Glomerular endothelial cell (primary cell): ENCODE measurements around the gene FSCN2. TPM values are rescaled to one million over a fixed set of nuclear protein-coding genes. Genes with fewer than 3 reads are reported as not detected.

Experiments used
- DNase-seq: peaks from one replicate; pipeline ENCODE4 v3.0.0-alpha.2; 2011; ENCODE audit warnings: low read depth, low spot score; ENCODE audit errors: extremely low read depth
- total RNA-seq: library from RNA; depleted of rRNA; stranded (reverse); fragments of >200 nt; gene quantifications from 2 replicates; pipeline ENCODE4 v1.2.3, GENCODE V29; 2015

The FSCN2 gene
- total RNA-seq, 1 donor from 2014 or later: 0.64 TPM

DNA sequence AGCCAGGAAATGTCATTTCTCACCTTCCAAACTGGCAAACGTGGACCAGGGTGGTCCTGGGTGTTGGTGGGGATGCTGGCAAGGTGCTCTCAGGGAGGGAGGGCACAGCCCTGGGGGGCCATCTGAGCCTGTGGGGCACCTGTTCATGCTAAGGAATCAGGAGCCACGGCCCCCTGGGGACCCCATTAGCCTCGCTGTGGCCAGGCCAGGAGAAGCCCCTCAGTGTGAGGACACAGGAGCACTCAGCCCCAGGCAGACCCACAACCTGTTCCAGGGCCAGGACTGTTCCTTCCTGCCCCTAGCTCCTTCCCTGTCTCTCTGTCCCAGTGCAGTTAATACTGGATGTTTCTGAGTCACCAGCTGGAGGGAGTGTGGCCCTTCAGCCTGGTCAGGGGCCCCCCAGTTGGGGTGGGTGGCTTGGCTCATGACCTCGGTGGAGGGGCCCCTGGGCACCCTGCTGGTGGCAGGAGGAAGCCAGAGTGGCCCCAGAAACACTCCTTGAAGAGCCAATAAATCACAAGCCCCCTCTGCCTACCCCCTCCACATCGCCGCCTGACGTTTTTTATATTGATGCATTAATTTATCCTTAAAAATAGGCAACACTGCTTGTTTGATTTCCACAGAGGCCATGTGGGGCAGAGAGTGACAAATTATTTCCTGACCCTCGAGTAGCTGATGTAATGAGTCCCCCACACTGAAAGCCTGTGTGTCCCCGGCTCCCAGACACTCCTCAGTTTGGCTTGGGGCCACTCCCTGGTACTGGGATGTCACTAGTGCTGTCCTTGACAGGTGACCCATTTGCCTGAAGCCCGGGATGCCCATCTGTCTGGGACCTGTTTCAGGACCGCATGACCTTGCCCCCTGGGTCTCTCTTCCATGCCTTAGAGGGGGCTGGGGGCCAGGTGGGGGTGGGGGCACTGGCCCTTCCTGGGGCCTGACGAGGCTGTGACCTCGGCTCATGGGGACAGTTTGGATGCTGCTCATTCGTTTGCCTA lies 37.9 kb upstream of the FSCN2 start:
- no peak for DNase-seq

DNA sequence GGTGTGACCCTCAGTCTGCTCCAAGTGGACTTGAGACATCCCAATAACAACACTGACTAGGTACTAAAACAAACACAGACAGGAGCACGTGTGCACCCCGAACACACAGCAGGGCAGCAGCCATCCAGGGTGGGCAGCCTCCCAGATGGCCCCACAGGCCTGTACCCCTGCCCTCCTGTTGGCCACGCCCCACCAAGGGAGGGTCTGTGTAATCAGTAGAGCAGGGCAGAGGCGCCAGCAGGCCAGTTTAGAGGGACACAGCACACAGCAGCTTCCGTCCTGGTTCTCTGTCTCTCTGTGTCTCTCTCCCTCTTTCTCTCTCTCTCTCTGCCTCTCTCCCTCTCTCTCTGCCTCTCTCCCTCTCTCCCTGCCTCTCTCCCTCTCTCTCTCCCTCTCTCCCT lies 37.0 kb upstream of the FSCN2 start:
- no peak for DNase-seq

DNA sequence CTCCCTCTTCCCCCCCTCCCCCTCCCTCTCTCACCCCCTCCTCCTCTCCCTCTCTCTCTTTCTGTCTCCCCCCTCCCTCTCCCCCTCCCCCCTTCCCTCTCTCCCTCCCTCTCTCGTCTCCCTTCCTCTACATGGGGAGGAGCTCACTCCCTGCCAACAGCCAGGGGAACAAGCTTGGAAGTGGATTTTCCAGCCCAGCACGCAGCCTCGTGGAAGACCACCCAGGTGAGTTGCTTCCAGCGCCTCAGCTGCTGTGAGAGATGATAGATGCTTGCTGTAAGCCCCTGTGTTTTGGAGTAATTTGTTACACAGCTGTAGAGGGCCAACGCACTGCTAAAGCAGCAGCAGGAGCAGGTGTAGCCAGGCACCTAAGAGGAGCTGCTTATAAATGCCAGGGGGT lies 36.4 kb upstream of the FSCN2 start:
- no peak for DNase-seq

DNA sequence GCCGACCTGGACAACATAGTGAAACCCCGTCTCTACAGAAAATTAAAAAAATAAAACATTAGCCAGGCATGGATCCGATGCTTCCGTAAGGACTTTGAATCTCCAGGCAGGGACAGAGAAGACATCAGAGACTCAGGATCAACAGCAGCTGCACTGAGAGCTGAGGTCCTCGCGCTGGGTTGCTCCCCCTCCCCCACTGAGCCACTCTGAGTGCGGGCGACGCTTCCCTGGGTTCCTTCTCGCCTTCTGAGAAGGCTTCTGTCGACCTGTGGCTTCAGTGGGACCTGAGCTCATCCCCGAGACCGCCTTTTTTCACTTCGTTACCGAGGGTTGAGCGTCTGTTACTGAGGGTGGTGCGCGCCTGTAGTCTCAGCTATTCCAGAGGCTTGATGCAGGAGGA lies 36.0 kb upstream of the FSCN2 start:
- no peak for DNase-seq

DNA sequence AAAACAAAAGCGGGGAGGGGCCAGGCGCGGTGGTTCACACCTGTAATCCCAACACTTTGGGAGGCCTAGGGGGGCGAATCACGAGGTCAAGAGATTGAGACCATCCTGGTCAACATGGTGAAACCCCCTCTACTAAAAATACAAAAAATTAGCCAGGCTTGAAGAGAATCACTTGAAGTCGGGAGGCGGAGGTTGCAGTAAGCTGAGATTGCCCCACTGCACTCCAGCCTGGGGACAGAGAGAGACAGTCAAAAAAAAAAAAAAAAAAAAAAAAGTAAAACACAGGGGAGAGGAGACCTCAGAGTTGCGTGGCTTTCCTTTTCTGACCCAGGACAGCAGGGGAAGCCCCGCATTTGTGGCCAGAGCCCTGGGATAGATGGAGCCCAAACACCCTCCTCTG lies 35.5 kb upstream of the FSCN2 start:
- DNase-seq: no peak

DNA sequence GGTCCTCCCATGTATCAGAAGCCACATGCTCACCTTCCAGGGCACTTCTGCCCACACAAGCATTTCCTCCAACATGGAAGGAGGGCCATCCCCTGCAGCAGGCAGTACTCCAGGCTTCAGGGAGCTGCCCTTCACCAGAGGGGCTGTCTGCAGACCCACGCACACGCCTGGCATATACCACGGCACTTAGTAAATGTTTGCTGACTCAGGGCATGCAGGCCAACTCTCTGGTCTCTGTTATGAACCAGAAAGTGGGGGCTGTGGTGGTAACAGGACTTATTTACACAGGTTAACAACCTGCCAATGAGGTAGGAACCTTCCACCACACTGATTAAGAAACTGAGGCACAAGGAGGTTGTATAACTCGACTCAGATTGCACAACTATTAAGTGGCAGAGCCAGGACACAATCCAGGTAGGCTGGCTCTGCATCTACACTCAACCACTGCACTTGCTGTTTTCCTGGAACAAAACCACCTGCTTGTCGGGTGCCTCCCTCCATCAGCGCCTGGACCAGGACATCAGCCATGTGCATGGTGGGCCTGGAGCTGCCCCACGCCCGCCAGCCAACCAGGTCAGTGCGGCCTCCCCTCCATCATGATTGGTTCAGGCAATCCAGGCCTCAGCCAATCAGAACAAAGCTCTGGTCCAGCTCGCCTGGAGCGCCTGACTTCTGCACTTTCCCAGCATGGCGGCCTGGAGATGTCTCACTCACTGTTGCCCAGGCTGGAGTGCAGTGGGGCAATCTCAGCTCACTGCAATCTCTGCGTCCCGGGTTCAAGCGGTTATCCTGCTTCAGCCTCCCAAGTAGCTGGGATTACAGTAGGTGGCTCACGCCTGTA lies 34.8 kb upstream of the FSCN2 start:
- no peak for DNase-seq

DNA sequence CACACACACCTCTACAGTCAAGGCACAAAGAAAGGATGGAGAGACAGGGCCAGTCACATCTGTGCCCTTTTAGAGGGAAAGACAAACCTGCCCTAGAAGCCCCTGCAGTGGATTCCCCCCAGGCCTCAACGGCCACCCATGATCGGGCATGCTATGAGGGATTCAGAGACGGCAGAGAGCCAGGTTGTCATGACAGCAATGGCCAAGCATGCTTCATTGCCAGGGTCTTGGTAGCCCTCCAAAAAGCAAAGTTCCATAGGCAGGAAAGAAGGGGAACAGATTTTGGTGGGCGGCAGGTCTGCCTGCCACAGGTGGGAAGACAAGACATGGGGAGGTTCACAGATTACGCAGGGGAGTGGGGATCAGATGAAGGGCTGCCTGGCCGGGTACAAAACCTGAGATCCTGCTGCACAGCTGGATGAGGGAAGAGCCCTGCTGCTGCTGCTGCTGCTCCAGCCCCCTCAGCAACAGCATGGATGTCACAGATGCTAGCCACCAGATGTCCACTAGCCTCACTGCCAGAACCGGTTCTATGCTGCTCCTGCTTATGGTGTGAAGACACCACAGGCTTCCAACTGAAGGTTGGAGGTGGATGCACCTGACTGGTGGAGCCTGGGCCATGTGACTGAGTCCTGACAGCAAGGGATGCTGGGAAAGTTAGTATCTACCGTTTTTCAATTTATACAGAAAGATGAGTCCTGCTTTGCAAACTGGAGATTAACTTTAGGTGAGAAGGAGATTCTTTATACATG lies 33.4 kb upstream of the FSCN2 start:
- DNase-seq: no peak

DNA sequence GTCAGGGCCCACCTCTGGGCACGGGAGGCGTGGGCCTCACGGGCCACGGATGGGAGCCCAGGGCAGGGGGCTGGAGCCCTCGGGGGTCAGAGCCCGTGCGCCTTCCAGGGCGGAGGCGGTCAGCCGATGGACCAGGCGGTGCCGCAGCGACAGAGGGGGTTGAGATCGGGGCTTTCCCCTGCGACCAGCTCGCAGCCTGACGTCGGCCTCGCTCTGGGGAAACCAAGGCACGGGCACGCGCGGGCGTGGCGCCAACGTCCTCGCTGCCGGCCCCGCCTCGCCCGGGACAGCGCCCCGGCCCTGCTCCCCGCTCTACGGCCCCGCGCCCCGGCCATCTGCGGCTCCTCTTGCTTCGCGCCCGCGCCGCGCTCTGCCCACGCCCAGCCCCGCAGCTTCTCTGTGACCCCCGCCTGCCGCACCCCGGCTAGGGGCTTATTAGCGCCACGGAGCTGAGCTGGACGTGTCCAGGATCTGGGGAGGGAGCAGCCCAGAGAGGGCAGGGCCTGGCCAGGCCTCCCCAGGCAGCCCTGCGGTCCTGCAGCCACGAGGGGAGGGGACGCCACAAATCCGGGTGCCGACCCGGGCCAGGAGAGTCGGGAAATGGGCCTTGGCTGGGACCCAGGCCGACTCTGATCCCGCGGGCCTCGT lies 29.1 kb upstream of the FSCN2 start:
- no peak for DNase-seq

DNA sequence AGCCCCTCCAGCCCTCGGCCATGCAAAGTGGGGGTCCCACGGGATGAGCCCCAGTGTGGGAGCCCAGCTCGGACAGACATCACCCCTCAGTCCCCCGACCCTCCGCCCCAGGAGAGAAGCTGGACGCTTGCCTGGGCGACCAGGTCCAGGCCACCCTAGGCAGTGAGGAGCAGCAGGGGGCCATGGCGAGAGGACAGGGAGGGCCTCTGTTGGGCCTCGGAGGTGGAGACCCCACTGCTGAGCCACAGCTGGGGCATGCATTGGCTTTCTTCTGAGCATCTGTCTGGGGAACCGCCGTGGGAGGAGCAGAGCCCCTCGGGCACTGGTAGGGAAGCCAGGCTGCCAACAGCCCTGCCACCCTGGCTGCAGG lies 28.6 kb upstream of the FSCN2 start:
- no peak for DNase-seq

DNA sequence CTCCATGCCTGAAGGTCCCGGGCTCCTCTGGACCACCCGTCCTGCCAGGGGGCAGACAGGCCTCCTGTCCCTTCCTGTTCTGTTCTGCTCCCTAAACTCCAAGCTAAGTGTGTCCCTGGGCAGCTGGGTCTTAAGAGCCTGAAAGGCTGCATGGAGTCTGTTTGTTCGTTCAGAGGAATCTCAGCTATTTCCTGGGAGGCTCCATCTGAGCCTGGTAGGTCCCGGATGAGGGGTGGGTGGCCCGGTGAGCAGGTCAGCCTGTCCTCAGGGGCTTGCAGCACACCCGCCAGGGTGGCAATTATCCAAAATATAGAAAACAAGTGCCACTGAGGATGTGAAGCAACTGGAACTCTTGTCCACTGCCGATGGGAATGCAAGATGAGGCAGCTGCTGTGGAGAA lies 28.1 kb upstream of the FSCN2 start:
- no peak for DNase-seq

DNA sequence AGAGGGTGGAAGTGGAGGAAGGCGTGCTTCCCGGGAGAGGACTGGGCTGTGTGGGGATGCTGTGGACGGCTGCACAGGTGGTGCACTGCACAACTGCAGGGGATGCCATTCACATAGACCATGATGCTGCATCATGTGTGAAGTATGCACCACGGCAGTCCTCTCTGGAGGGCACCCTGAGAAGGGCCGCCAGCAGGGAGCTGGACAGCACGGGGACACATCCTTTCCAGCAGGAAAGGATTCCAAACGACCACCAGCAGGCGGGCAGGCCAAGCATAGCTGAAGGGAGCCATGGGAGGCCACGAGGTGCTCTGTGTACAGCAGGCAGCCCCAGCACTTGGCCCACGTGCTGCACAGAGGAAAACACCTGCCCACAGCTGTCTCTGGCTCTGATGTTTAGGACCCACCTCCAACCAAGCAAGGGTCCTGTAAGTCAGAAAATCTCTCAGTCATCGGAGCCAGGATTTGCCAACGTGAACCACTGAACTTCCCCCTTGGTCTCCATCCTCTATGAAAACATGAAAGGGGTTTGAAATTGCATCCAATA lies 25.6 kb upstream of the FSCN2 start:
- DNase-seq: no peak

DNA sequence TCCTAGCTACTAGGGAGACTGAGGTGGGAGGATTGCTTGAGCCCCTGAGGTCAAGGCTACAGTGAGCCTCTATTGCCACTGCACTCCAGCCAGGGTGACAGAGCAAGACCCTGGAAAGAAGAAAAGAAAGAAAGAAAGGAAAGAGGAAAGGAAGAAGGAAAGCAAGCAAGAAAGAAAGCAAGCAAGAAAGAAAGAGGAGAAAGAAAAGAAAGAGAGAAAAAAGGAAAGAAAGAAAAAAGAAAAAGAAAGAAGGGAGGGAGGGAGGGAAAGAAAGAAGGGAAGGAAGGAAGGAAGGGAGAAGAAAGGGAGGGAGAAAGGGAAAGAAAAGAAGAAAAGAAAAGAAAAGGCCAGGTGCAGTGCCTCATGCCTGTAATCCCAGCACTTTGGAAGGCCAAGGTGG lies 24.6 kb upstream of the FSCN2 start:
- no peak for DNase-seq

DNA sequence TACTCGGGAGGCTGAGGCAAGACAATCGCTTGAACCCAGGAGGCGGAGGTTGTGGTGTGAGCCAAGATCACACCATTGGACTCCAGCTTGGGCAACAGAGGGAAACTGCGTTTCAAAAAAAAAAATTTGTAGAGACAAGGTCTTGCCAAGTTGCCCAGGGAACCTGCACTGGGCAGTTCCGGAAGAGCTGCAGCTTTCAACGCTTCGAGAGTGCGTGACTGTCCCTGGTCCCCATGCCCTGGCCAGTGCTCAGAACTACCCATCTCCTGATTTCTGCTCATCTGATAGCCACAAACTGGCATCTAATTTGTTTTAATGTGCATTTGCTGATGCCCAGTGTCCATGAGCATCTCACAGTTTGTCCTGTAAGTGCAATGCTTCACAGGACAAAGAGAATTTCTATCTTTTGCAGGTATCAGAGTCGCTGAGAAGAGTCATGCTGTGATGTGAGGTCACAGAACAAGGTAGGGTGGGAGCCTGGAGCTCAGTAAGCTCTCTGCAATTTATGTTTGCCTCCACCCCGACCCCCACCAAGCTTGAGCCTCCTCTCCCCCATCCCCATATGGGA lies 19.5 kb upstream of the FSCN2 start:
- no peak for DNase-seq

DNA sequence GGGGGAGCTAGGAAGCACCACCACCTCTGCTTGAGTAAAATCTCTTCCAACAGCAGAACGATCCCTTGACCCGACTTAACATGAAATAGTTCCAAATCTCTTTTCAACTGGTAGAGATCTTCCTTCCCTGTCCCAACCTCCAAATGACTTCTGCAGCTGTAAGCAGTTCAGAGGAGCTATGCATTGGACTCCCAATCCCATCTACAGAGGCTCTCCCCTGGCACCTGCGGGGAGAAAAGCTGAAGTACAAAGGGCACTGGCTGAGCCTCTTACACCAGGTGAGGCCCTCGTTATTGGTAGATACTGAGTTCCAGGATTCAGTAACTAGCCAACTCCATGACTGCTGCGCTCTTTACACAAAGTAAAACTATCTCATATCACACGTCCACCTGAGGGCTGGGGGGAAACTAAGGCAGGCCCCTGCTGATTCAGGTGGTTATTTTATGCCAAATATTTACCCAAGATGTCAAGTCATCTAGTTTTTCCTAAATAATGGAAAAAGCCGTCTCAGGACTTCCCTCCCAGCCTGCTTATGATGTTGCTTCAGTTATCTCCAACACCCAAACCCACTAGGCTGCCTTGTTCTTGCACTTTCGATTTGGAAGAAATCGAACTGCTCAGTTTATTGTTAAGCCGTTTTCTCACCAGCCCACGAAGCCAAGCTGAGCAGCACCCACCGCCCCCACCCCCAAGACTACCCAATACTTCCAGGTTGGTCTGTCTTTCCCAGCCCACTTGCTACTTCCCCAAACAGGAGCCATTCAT lies 18.8 kb upstream of the FSCN2 start:
- DNase-seq: no peak

DNA sequence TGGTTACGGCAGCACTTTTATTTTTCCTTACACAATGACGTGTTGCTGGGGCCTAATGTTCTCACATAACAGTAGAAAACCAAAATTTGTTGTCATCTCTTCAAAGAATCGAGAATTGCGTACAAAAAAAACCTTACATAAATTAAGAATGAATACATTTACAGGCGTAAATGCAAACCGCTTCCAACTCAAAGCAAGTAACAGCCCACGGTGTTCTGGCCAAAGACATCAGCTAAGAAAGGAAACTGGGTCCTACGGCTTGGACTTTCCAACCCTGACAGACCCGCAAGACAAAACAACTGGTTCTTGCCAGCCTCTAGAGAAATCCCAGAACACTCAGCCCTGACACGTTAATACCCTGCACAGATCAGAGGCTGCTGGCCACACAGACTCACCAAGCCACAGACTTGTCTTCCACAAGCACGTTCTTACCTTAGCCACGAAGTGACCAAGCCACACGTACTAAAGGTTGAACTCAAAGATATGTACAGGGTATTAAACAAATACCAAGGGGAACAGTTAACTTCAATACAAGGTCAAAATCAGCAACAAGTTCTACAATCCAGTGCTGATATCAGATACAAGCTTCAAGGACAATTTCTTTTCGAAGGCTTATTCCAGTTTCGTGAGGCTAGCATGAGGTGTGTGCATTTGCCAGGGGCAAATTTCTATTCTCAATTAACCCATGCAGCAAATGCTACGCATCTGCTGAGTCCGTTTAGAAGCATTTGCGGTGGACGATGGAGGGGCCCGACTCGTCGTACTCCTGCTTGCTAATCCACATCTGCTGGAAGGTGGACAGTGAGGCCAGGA lies 18.0 kb upstream of the FSCN2 start:
- no peak for DNase-seq

DNA sequence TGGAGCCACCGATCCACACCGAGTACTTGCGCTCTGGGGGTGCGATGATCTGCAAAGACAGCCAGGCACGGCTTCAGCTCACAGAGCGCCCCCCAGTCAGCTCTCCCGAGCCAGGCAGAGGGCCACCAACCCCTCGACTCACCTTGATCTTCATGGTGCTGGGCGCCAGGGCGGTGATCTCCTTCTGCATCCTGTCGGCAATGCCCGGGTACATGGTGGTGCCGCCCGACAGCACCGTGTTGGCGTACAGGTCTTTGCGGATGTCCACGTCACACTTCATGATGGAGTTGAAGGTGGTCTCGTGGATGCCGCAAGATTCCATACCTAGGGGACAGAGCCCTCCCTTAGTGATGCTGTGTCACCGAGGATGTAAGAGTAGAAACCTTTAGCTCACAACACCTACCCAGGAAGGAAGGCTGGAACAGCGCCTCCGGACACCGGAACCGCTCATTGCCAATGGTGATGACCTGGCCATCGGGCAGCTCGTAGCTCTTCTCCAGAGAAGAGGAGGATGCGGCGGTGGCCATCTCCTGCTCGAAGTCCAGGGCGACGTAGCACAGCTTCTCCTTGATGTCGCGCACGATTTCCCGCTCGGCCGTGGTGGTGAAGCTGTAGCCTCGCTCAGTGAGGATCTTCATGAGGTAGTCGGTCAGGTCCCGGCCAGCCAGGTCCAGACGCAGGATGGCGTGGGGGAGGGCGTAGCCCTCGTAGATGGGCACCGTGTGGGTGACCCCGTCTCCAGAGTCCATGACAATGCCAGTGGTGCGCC lies 17.2 kb upstream of the FSCN2 start:
- DNase-seq: no peak

DNA sequence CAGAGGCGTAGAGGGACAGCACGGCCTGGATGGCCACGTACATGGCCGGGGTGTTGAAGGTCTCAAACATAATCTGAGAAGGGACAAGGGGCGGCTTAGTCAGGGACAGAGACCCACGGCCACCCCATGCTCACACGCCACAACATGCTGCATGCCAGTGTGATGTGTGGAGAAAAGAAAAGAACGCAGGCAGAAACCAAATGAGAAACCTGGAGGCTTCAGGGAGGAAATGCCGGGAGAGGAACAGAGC lies 16.7 kb upstream of the FSCN2 start:
- DNase-seq: no peak
